ENCODE data around the gene FMN1.

DNA sequence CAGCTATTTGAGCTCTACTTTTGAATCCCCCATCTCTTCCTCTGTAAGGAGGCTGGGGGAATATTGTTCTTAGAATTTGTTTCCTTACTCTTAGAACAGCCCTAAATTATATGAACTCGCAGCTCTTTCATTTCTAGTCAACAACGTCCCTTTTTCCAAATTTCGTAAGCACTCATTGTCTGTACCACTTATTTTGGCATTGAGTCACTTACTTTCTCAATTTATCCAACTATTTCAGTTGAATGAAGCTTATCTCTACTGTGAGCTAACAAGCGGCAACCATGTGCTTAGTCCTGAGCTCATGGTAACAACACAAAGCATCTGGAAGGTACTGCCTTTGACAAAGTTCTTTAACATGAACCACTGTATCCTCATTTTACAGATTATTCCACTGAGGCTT, 285.6 kb downstream of the FMN1 start:
- TF ChIP-seq RAD21 (IDR thresholded peaks at IDR 0.05; ENCODE audit: low read depth) (no peak), EP300 (IDR thresholded peaks at IDR 0.05; ENCODE audit: borderline replicate concordance) (no peak), YY1 (IDR thresholded peaks at IDR 0.05; ENCODE audit: low read depth) (no peak), MAX (IDR thresholded peaks at IDR 0.05) (no peak)

Measured in Ishikawa (cell line).